Adrenal gland (tissue), 12 donors: ENCODE measurements around the gene VPS13D. TPM values are rescaled to one million over a fixed set of nuclear protein-coding genes. Genes with fewer than 3 reads are reported as not detected.

Experiments
- DNase-seq, 7 donors: peaks; one replicate each; pipeline ENCODE4 v3.0.0-alpha.2; 2019 to 2020
- H3K27ac ChIP-seq, 5 donors: fragments of 200-600 bp; sonication (generic) in 4 of 5; 1 replicate in 3 of 5; 2 replicates in 2 of 5; pipeline versions ENCODE4 v1.5.1 to v1.8.0; 2016 to 2020; ENCODE audit warnings: mild to moderate bottlenecking in 1 of 5
- H3K27me3 ChIP-seq: fragments of 200-600 bp; 2 replicates; pipeline ENCODE4 v1.8.0; 2021
- H3K36me3 ChIP-seq, 2 donors: fragments of 200-600 bp; replicated peaks in 1 of 2; 1 replicate in 1 of 2; 2 replicates in 1 of 2; pipeline versions ENCODE4 v1.5.1 to v1.8.0; 2018 to 2022
- H3K4me1 ChIP-seq, 2 donors: fragments of 200-600 bp; replicated peaks in 1 of 2; 1 replicate in 1 of 2; 2 replicates in 1 of 2; pipeline versions ENCODE4 v1.5.1 to v1.8.0; 2018 to 2021
- H3K4me3 ChIP-seq, 4 donors: fragments of 200-600 bp; sonication (generic) in 3 of 4; one replicate each; pipeline ENCODE4 v1.5.1; 2016 to 2018
- H3K9me3 ChIP-seq, 3 donors: fragments of 200-600 bp; sonication (generic) in 1 of 3; replicated peaks in 1 of 3; 1 replicate in 2 of 3; 2 replicates in 1 of 3; pipeline versions ENCODE4 v1.5.1 to v1.8.0; 2016 to 2021
- POLR2A ChIP-seq, 2 donors: fragments of 450-650 bp; IDR thresholded peaks; one replicate each; pipeline ENCODE4 v1.6.1; 2017; ENCODE audit warnings: antibody characterized with exemption in 2 of 2, mild to moderate bottlenecking in 2 of 2, moderate library complexity in 1 of 2
- WGBS, 4 donors: extraction: QIAGEN DNeasy Blood & Tissue Kit in 2 of 4; methylation state at CpG; one replicate each; pipeline versions ENCODE4 v1.1.5 to v1.1.7; 2013 to 2017; 5-methylcytosine and 5-hydroxymethylcytosine counted together
- intact Hi-C, 2 donors: fragments of 100-400 bp; cut with DNase I; formaldehyde crosslinking; loops; one replicate each; pipeline versions ENCODE4 v1.14.1 to v1.15.0; 2022 to 2023
- polyA plus RNA-seq, 3 donors: library from polyadenylated mRNA; stranded (reverse); fragments of 200-250 nt in 2 of 3; fragments of 350-450 nt in 1 of 3; fragmentation: Illumina TruSeq in 1 of 3; extraction: RNeasy Lipid Tissue Mini Kit (QIAGEN cat#74804) in 1 of 3; gene quantifications; one replicate each; pipeline ENCODE4 v1.2.3, GENCODE V29; 2013 to 2014
- total RNA-seq, 9 donors: library from RNA; depleted of rRNA in 4 of 9; stranded (reverse); fragments of >200 nt in 4 of 9; fragments of 120-200 nt in 1 of 9; fragmentation: NEBNext Ultra II Directional in 1 of 9; extraction: Animal tissue kit (Norgen Biotek cat#: 25700) in 1 of 9; gene quantifications; one replicate each; pipeline versions ENCODE4 v1.1.0 to v1.2.4, GENCODE V29; 2013 to 2023
- TF ChIP-seq, protein P1 (sequence below), 6 experiments: fragments of 450-650 bp in 4 of 6; fragments of 200-600 bp in 2 of 6; sonication (generic) in 1 of 6; IDR thresholded peaks; 1 replicate in 5 of 6; 2 replicates in 1 of 6; pipeline versions ENCODE4 v1.5.1 to v1.8.0; 2016 to 2021; ENCODE audit warnings: antibody characterized with exemption in 6 of 6, mild to moderate bottlenecking in 2 of 6, moderate library complexity in 1 of 6
- donor health status: healthy with polysubstance abuse.
- donor health status: Bipolar disorder and iron deficiency.
- donor health status: DM: yes; HTN: yes; CAD: no.
- donor health status: DM: no; HTN: no; CAD: no.
- donor health status: DM: no; HTN: no; CAD: no.
- donor health status: DM: yes; HTN: yes; CAD: no.

The VPS13D gene
- total and polyA plus RNA-seq, 12 donors, result 17.0 to 62.3 (median 39.9) TPM

DNA sequence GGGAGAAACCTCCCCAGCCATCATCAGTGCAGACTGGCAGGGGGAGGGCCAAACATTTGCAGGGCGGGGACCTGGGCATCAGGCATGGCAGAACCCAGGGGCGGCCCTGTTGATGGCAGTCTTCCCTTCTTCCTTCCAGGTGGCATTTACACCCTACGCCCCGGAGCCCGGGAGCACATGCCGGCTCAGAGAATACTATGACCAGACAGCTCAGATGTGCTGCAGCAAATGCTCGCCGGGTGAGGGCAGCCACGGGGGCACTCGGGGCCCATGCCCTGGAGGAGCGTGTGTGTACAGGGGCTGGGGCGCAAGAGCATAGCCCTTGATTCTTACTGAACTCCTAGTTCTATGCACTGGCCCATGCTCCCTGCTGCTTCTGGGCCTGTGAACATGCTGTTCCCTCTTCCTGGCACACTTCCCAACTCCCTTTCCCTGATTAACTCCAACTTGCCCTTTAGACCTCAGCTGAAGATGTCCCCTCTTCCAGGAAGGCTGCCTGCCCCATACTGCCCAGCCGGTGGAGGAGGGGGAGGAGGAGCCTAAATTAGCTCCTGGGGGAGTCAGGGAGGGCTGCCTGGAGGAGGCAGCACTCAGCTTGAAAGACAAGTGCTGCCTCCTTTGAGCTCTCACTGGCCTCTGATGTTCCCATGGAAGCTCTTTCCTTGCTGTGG lies 41.0 kb upstream of the VPS13D start:
- peaks cover 0 to 14% of the 10 kb centered on the region in 2 donors for H3K36me3 ChIP-seq
- intact Hi-C loops, result no loop called here
- no peak overlapping the region for H3K4me3 ChIP-seq
- no peaks in the 10 kb centered on the region for H3K27me3 ChIP-seq
- no peaks in the 10 kb centered on the region for H3K9me3 ChIP-seq
- WGBS, 4 donors, result 63 to 83% (median 75%) methylated on average over 8 to 13 of the region's 13 CpGs
- TF ChIP-seq POLR2A (IDR thresholded peaks at IDR 0.05), result no peak
- TF ChIP-seq, protein P1, sequence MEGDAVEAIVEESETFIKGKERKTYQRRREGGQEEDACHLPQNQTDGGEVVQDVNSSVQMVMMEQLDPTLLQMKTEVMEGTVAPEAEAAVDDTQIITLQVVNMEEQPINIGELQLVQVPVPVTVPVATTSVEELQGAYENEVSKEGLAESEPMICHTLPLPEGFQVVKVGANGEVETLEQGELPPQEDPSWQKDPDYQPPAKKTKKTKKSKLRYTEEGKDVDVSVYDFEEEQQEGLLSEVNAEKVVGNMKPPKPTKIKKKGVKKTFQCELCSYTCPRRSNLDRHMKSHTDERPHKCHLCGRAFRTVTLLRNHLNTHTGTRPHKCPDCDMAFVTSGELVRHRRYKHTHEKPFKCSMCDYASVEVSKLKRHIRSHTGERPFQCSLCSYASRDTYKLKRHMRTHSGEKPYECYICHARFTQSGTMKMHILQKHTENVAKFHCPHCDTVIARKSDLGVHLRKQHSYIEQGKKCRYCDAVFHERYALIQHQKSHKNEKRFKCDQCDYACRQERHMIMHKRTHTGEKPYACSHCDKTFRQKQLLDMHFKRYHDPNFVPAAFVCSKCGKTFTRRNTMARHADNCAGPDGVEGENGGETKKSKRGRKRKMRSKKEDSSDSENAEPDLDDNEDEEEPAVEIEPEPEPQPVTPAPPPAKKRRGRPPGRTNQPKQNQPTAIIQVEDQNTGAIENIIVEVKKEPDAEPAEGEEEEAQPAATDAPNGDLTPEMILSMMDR (IDR thresholded peaks at IDR 0.05), result no peak
- H3K27ac ChIP-seq, result peak overlapping the region in 1 of 5 donors; percentile 22
- H3K4me1 ChIP-seq, result peaks cover 19 to 43% of the 10 kb centered on the region in 2 donors
- DNase-seq, result no peak

DNA sequence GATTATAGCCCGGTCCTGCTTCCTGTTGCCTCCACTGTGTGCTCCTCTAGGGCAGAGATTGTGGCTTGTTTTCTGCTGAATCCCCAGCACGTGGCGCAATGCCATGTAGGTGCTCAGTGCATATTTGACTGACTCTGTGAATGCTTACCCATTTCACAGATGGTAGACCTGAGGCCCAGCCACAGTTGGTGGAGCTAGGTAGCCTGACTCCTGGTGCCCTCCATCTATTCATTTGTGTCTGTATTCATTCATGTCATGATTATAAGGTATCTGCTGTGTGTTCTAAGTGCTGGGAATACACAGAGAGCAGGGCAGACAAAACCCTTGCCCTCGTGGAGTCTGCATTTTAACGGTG lies 40.5 kb upstream of the VPS13D start:
- no peak for DNase-seq
- no peaks in the 10 kb centered on the region for H3K9me3 ChIP-seq
- H3K36me3 ChIP-seq, result peaks cover 0 to 14% of the 10 kb centered on the region in 2 donors
- no peaks in the 10 kb centered on the region for H3K27me3 ChIP-seq
- TF ChIP-seq, protein P1 (IDR thresholded peaks at IDR 0.05), result no peak
- TF ChIP-seq POLR2A (IDR thresholded peaks at IDR 0.05), result no peak
- 68 to 74% (median 71%) methylated on average over 2 to 5 of the region's 5 CpGs for WGBS, 4 donors
- H3K4me3 ChIP-seq, result no peak overlapping the region
- intact Hi-C loops, result no loop called here
- H3K27ac ChIP-seq, result no peak overlapping the region
- H3K4me1 ChIP-seq, result peaks cover 19 to 41% of the 10 kb centered on the region in 2 donors

DNA sequence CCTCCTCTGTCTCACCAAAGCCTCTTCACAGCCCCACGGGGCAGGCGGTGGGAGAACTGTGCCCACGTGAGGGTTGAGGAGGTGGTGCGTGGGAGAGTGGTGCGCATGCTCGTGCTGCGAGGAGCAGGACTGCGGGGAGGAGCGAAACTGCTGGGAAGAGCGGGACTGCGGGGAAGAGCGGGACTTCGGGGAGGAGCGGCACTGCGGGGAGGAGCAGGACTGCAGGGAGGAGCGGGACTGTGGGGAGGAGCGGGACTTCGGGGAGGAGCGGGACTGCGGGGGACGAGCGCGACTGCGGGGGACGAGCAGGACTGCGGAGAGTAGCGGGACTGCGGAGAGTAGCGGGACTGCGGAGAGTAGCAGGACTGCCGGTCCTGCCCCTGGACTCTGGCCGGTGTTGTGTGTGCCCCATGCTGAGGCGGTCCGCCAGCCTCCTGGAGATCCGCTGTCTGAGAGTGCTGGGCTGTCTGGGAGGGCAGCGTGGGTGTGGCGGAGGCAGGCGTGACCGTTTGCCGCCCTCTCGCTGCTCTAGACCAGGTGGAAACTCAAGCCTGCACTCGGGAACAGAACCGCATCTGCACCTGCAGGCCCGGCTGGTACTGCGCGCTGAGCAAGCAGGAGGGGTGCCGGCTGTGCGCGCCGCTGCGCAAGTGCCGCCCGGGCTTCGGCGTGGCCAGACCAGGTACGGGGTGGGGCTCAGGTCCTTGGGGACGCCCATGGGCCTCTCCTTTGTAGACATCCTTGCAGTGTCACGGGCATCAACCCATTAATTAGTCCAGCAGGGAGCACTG lies 38.4 kb upstream of the VPS13D start:
- Histone ChIP-seq H3K27ac (no peak overlapping the region), H3K4me3 (no peak overlapping the region), H3K9me3 (no peaks in the 10 kb centered on the region), H3K4me1 (peaks cover under 1 to 19% of the 10 kb centered on the region in 2 donors), H3K27me3 (no peaks in the 10 kb centered on the region), H3K36me3 (peaks cover 0 to 18% of the 10 kb centered on the region in 2 donors)
- no peak for TF ChIP-seq POLR2A (IDR thresholded peaks at IDR 0.05)
- TF ChIP-seq, protein P1 (IDR thresholded peaks at IDR 0.05), result no peak
- DNase-seq, result no peak
- WGBS, 4 donors, result 84 to 91% (median 90%) methylated on average over 40 to 58 of the region's 58 CpGs
- intact Hi-C loops, result no loop called here

DNA sequence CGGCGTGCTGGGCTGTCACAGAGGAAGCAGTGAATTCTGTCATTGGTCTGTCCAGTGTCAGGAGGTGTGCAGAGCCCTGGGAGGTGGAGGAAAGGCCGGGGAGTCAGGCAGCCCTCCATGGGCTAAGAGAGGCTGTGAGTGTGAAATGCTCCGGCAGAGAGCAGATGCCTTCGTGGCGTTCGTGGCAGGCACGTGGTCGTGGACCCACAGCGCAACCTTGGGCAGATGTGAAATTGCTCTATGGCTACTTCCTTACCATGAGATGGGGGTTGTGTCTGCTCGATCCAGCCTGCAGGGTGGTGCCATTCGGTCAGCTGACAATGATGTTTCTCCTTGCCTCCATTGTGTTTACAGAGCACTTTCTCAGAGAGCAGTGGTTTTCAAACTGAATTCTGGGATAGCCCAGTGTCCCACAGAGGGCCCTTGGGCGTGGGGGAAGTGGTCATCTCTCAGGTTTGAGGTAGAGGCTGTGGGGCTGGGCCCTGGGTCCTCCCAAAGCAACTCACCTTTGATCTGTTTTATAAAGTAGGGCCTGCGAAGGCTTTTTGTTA lies 35.1 kb upstream of the VPS13D start:
- intact Hi-C loops, result no loop called here
- no peaks in the 10 kb centered on the region for H3K9me3 ChIP-seq
- peak in 1 of 7 donors; percentile 37 for DNase-seq
- H3K27me3 ChIP-seq, result no peaks in the 10 kb centered on the region
- peaks cover 0 to 18% of the 10 kb centered on the region in 2 donors for H3K36me3 ChIP-seq
- WGBS, 4 donors, result 61 to 89% (median 83%) methylated on average over 13 to 14 of the region's 14 CpGs
- no peak overlapping the region for H3K4me3 ChIP-seq
- H3K4me1 ChIP-seq, result no peaks in the 10 kb centered on the region
- TF ChIP-seq POLR2A (IDR thresholded peaks at IDR 0.05), result no peak
- TF ChIP-seq, protein P1 (IDR thresholded peaks at IDR 0.05), result no peak
- H3K27ac ChIP-seq, result peak overlapping the region in 1 of 5 donors; percentile 10
